ENCODE data around the gene COPZ2. TPM values are rescaled to one million over a fixed set of nuclear protein-coding genes. Genes with fewer than 3 reads are reported as not detected.
"Not testable (repeated sequence)": the region's sequence is repeated elsewhere in the genome, so short reads cannot be mapped to it uniquely, and the experiment has no call there.

Gene COPZ2
- total RNA-seq, result 10 to 100 TPM; 40.5 to 73.9 (median 62.2) TPM

- no peaks in the 10 kb centered on the region for H3K27me3 ChIP-seq
- H3K4me1 ChIP-seq, result peaks cover 0 to 20% (median 4%) of the 10 kb centered on the region in 4 donors
- H3K36me3 ChIP-seq, result peaks cover 0 to 13% (median 0%) of the 10 kb centered on the region in 3 donors
- TF ChIP-seq CTCF (IDR thresholded peaks at IDR 0.05) (peak; percentile 50 to 58 (median 56)), EP300 (IDR thresholded peaks at IDR 0.05) (peak in 1 of 2 donors; percentile 40), POLR2A (IDR thresholded peaks at IDR 0.05) (peak in 1 of 2 donors; percentile 11)
- H3K27ac ChIP-seq, result peak within 1 kb of the TSS; percentile 65 to 87 (median 75)
- no peaks in the 10 kb centered on the region for H3K9me3 ChIP-seq
- peak in 1 of 2 donors; percentile 65 for DNase-seq (ENCODE audit: low spot score in 2 of 2)
- peak within 1 kb of the TSS; percentile 42 to 77 (median 56) for H3K4me3 ChIP-seq
- WGBS, 2 donors, result 1% methylated on average over 16 to 30 of the region's 73 CpGs
Observed at GRCh38 chr17:48037036-48037837, at the start of gene COPZ2. Gene COPZ2, minus strand, starts transcription at chr17:48037797. Its CDS starts 20 bp downstream, at chr17:48037777.

- TF ChIP-seq EP300 (IDR thresholded peaks at IDR 0.05) (no peak), CTCF (IDR thresholded peaks at IDR 0.05) (no peak), POLR2A (IDR thresholded peaks at IDR 0.05) (no peak)
- no peak overlapping the region for H3K27ac ChIP-seq
- no peak for DNase-seq (ENCODE audit: low spot score in 2 of 2)
Observed at GRCh38 chr17:48084932-48085331, 47.3 kb upstream of the COPZ2 start.

GRCh38 chr17:48081858-48082257 lies 44.3 kb upstream of the COPZ2 start:
- 80 to 82% methylated on average over 5 of the region's 5 CpGs for WGBS, 2 donors
- Histone ChIP-seq H3K36me3 (peaks cover 0 to 9% (median 0%) of the 10 kb centered on the region in 3 donors), H3K27ac (no peak overlapping the region), H3K27me3 (no peaks in the 10 kb centered on the region), H3K4me1 (peaks cover 0 to 13% (median 0%) of the 10 kb centered on the region in 4 donors), H3K4me3 (no peak overlapping the region), H3K9me3 (no peaks in the 10 kb centered on the region)
- DNase-seq (ENCODE audit: low spot score in 2 of 2), result no peak
- TF ChIP-seq CTCF (IDR thresholded peaks at IDR 0.05) (no peak), EP300 (IDR thresholded peaks at IDR 0.05) (no peak), POLR2A (IDR thresholded peaks at IDR 0.05) (no peak)

More at GRCh38 chr17:48084932-48085331, 47.3 kb upstream of the COPZ2 start:
- Histone ChIP-seq H3K27me3 (no peaks in the 10 kb centered on the region), H3K4me1 (peaks cover 0 to 21% (median 0%) of the 10 kb centered on the region in 4 donors), H3K4me3 (no peak overlapping the region), H3K9me3 (no peaks in the 10 kb centered on the region), H3K36me3 (peaks cover 0 to 10% (median 0%) of the 10 kb centered on the region in 3 donors)
- WGBS, 2 donors, result 49 to 60% methylated on average over 2 of the region's 2 CpGs

- H3K27me3 ChIP-seq; H3K4me3 ChIP-seq; H3K9me3 ChIP-seq; H3K27ac ChIP-seq; DNase-seq (ENCODE audit: low spot score in 2 of 2): not testable (repeated sequence)
- H3K4me1 ChIP-seq, result peaks cover 0 to 12% (median 2%) of the 10 kb centered on the region in 4 donors
- peaks cover 2 to 41% (median 4%) of the 10 kb centered on the region in 3 donors for H3K36me3 ChIP-seq
- WGBS, 2 donors, result 88 to 90% methylated on average over 10 of the region's 10 CpGs
Observed at GRCh38 chr17:48077152-48077551, 39.6 kb upstream of the COPZ2 start.

GRCh38 chr17:48074322-48075081 lies 36.9 kb upstream of the COPZ2 start:
- H3K4me3 ChIP-seq, result no peak overlapping the region
- WGBS, 2 donors, result 64 to 70% methylated on average over 7 of the region's 7 CpGs
- peak overlapping the region in 3 of 4 donors; percentile 14 to 73 (median 64) for H3K27ac ChIP-seq
- peaks cover 0 to 21% (median 2%) of the 10 kb centered on the region in 4 donors for H3K4me1 ChIP-seq
- no peaks in the 10 kb centered on the region for H3K27me3 ChIP-seq
- TF ChIP-seq POLR2A (IDR thresholded peaks at IDR 0.05) (no peak), EP300 (IDR thresholded peaks at IDR 0.05) (peak; percentile 24 to 71), CTCF (IDR thresholded peaks at IDR 0.05) (peak; percentile 73 to 95 (median 76))
- DNase-seq (ENCODE audit: low spot score in 2 of 2), result peak; percentile 87 to 99
- no peaks in the 10 kb centered on the region for H3K9me3 ChIP-seq
- peaks cover 2 to 66% (median 4%) of the 10 kb centered on the region in 3 donors for H3K36me3 ChIP-seq

GRCh38 chr17:48073566-48074094 lies 36.0 kb upstream of the COPZ2 start:
- Histone ChIP-seq H3K27ac (peak overlapping the region; percentile 14 to 73 (median 52)), H3K36me3 (peaks cover 2 to 73% (median 4%) of the 10 kb centered on the region in 3 donors), H3K4me1 (peaks cover 0 to 25% (median 2%) of the 10 kb centered on the region in 4 donors)
- H3K4me3 ChIP-seq; H3K9me3 ChIP-seq; DNase-seq (ENCODE audit: low spot score in 2 of 2); H3K27me3 ChIP-seq: not testable (repeated sequence)
- 90 to 94% methylated on average over 5 of the region's 5 CpGs for WGBS, 2 donors

- H3K27me3 ChIP-seq; DNase-seq (ENCODE audit: low spot score in 2 of 2); H3K9me3 ChIP-seq; H3K4me3 ChIP-seq: not testable (repeated sequence)
- Histone ChIP-seq H3K4me1 (peaks cover 0 to 32% (median 2%) of the 10 kb centered on the region in 4 donors), H3K36me3 (peaks cover 2 to 81% (median 4%) of the 10 kb centered on the region in 3 donors), H3K27ac (peak overlapping the region in 2 of 4 donors; percentile 33 to 73)
- 91 to 94% methylated on average over 9 of the region's 9 CpGs for WGBS, 2 donors
Observed at GRCh38 chr17:48072811-48073210, 35.2 kb upstream of the COPZ2 start.
